ENCODE data around the gene INSRR. TPM values are rescaled to one million over a fixed set of nuclear protein-coding genes. Genes with fewer than 3 reads are reported as not detected.

INSRR gene
- total RNA-seq, 1 experiment from 2014 or later = not detected

GRCh38 chr1:156860113-156860627 is 1.3 kb upstream of the INSRR start:
- no TSS peak for BruUV-seq (replicated peaks)
- H3K27me3 Mint-ChIP-seq (ENCODE audit: insufficient read depth, unreplicated experiment) = peaks cover 53% of the 10 kb centered on the region
- no peak overlapping the region for H3K27ac Mint-ChIP-seq (ENCODE audit: low read depth, unreplicated experiment)
- POLR2A ChIA-PET = interaction anchor here (0.6 to 1.9 kb wide), 8 partner anchors 10 to 107 kb away, joined by 3 to 8 read pairs (median 3); no protein-coding TSS in a partner anchor
- H3K36me3 Mint-ChIP-seq (ENCODE audit: insufficient read depth, unreplicated experiment) = no peaks in the 10 kb centered on the region
- peak; percentile 60 for DNase-seq (ENCODE audit: unreplicated experiment)
- peaks cover 18% of the 10 kb centered on the region for H3K4me1 Mint-ChIP-seq (ENCODE audit: insufficient read depth, unreplicated experiment)
- peak overlapping the region; percentile 57 for H3K4me3 Mint-ChIP-seq (ENCODE audit: unreplicated experiment)
- intact Hi-C loops (cut with micrococcal nuclease) = loop anchor here (1.0 kb wide), 5 partner anchors 21 to 171 kb away; no protein-coding TSS in a partner anchor
- CTCF ChIA-PET = interaction anchor here (0.6 to 18.7 kb wide), 49 partner anchors 9 to 625 kb away, joined by 3 to 353 read pairs (median 6); partner anchors contain the start of genes LRRC71 and PEAR1
- no peaks in the 10 kb centered on the region for H3K9me3 Mint-ChIP-seq (ENCODE audit: unreplicated experiment)
- TF ChIP-seq CTCF (IDR thresholded peaks at IDR 0.05; ENCODE audit: unreplicated experiment) = peak; percentile 98

GRCh38 chr1:156859523-156860112 is 701 bp upstream of the INSRR start:
- Mint-ChIP-seq H3K27ac (ENCODE audit: low read depth, unreplicated experiment) (no peak overlapping the region), H3K36me3 (ENCODE audit: insufficient read depth, unreplicated experiment) (no peaks in the 10 kb centered on the region), H3K4me3 (ENCODE audit: unreplicated experiment) (peak overlapping the region; percentile 57), H3K4me1 (ENCODE audit: insufficient read depth, unreplicated experiment) (peaks cover 18% of the 10 kb centered on the region), H3K9me3 (ENCODE audit: unreplicated experiment) (no peaks in the 10 kb centered on the region), H3K27me3 (ENCODE audit: insufficient read depth, unreplicated experiment) (peaks cover 53% of the 10 kb centered on the region)
- ChIA-PET CTCF (interaction anchor here (0.6 to 18.7 kb wide), 45 partner anchors 9 to 1988 kb away, joined by 3 to 353 read pairs (median 6); partner anchors contain the start of gene PEAR1), POLR2A (interaction anchor here (0.6 to 1.9 kb wide), 7 partner anchors 11 to 106 kb away, joined by 3 to 8 read pairs (median 3); no protein-coding TSS in a partner anchor)
- intact Hi-C loops (cut with micrococcal nuclease) = loop anchor here (1.0 kb wide), 5 partner anchors 20 to 170 kb away; no protein-coding TSS in a partner anchor
- no TSS peak for BruUV-seq (replicated peaks)
- DNase-seq (ENCODE audit: unreplicated experiment) = no peak
- TF ChIP-seq CTCF (IDR thresholded peaks at IDR 0.05; ENCODE audit: unreplicated experiment) = no peak

- intact Hi-C loops (cut with micrococcal nuclease) = no loop called here
- Mint-ChIP-seq H3K4me3 (ENCODE audit: unreplicated experiment) (no peak overlapping the region), H3K9me3 (ENCODE audit: unreplicated experiment) (no peaks in the 10 kb centered on the region), H3K27me3 (ENCODE audit: insufficient read depth, unreplicated experiment) (peaks cover 45% of the 10 kb centered on the region), H3K27ac (ENCODE audit: low read depth, unreplicated experiment) (no peak overlapping the region), H3K36me3 (ENCODE audit: insufficient read depth, unreplicated experiment) (no peaks in the 10 kb centered on the region), H3K4me1 (ENCODE audit: insufficient read depth, unreplicated experiment) (peaks cover 18% of the 10 kb centered on the region)
- no peak for TF ChIP-seq CTCF (IDR thresholded peaks at IDR 0.05; ENCODE audit: unreplicated experiment)
- BruUV-seq (replicated peaks) = no TSS peak
- DNase-seq (ENCODE audit: unreplicated experiment) = no peak
- ChIA-PET POLR2A (interaction anchor here (1.0 to 1.9 kb wide), 3 partner anchors 20 to 32 kb away, joined by 3 to 8 read pairs (median 4); no protein-coding TSS in a partner anchor), CTCF (interaction anchor here (0.6 to 18.7 kb wide), 18 partner anchors 8 to 1218 kb away, joined by 3 to 353 read pairs (median 14); partner anchors contain the start of gene PEAR1)
Measured at GRCh38 chr1:156858555-156858956, 361 bp downstream of the INSRR start.

- no peak for DNase-seq (ENCODE audit: unreplicated experiment)
- H3K27me3 Mint-ChIP-seq (ENCODE audit: insufficient read depth, unreplicated experiment) = peaks cover 44% of the 10 kb centered on the region
- peaks cover 18% of the 10 kb centered on the region for H3K4me1 Mint-ChIP-seq (ENCODE audit: insufficient read depth, unreplicated experiment)
- no peaks in the 10 kb centered on the region for H3K9me3 Mint-ChIP-seq (ENCODE audit: unreplicated experiment)
- intact Hi-C loops (cut with micrococcal nuclease) = no loop called here
- no peak overlapping the region for H3K4me3 Mint-ChIP-seq (ENCODE audit: unreplicated experiment)
- BruUV-seq (replicated peaks) = no TSS peak
- TF ChIP-seq CTCF (IDR thresholded peaks at IDR 0.05; ENCODE audit: unreplicated experiment) = no peak
- ChIA-PET POLR2A (interaction anchor here (0.7 to 2.4 kb wide), 3 partner anchors 10 to 230 kb away, joined by 4 to 7 read pairs (median 6); no protein-coding TSS in a partner anchor), CTCF (interaction anchor here (0.5 to 18.7 kb wide), 19 partner anchors 9 to 305 kb away, joined by 3 to 353 read pairs (median 5); partner anchors contain the start of gene PEAR1)
- no peak overlapping the region for H3K27ac Mint-ChIP-seq (ENCODE audit: low read depth, unreplicated experiment)
- H3K36me3 Mint-ChIP-seq (ENCODE audit: insufficient read depth, unreplicated experiment) = no peaks in the 10 kb centered on the region
Measured at GRCh38 chr1:156857532-156857931, 1.4 kb downstream of the INSRR start.
